Spleen (tissue), 7 donors: Measurements from ENCODE around the gene KLHDC10.
"Not testable (repeated sequence)": the region's sequence is repeated elsewhere in the genome, so short reads cannot be mapped to it uniquely, and the experiment has no call there.

Source experiments
- CTCF ChIP-seq, 11 experiments: fragments of 200-600 bp in 7 of 11; fragments of 450-650 bp in 4 of 11; sonication (generic) in 4 of 11; IDR thresholded peaks in 8 of 11; conservative IDR thresholded peaks in 3 of 11; 1 replicate in 7 of 11; 2 replicates in 4 of 11; pipeline versions ENCODE4 v1.4.0 to v1.8.0; 2016 to 2021; ENCODE audit warnings: antibody characterized with exemption in 11 of 11, inconsistent platforms in 4 of 11, mild to moderate bottlenecking in 1 of 11
- POLR2A ChIP-seq, 3 donors: fragments of 450-650 bp; IDR thresholded peaks; one replicate each; pipeline ENCODE4 v1.5.1; 2017; ENCODE audit warnings: antibody characterized with exemption in 3 of 3, mild to moderate bottlenecking in 1 of 3
- POLR2AphosphoS5 ChIP-seq, 3 donors: sonication (generic); formaldehyde crosslinking; IDR thresholded peaks; one replicate each; pipeline ENCODE4 v1.5.1; 2017; ENCODE audit warnings: antibody characterized with exemption in 3 of 3
- donor health status: DM: no; HTN: no; CAD: no; lungs with moderate emphysema.
- donor health status: DM: no; HTN: no; CAD: no.
- donor health status: DM: no; HTN: no; CAD: no.

GRCh38 chr7:130146142-130146541 lies 75.8 kb downstream of the KLHDC10 start:
- TF ChIP-seq CTCF (IDR thresholded peaks at IDR 0.05 in 8 of 11, conservative IDR thresholded peaks at IDR 0.05 in 3 of 11); POLR2A (IDR thresholded peaks at IDR 0.05); POLR2AphosphoS5 (IDR thresholded peaks at IDR 0.05): not testable (repeated sequence)
